Measurements from ENCODE around the gene SCGB2B2. TPM values are rescaled to one million over a fixed set of nuclear protein-coding genes. Genes with fewer than 3 reads are reported as not detected.

Gene SCGB2B2
- polyA plus RNA-seq, 1 donor (not counting 4 experiments of a cell fraction or from before 2014, with no cell fraction given), result 0.10 TPM

GRCh38 chr19:34688592-34688991 lies 11.6 kb upstream of the SCGB2B2 start:
- no peak overlapping the region for H3K9ac ChIP-seq (ENCODE audit: control insufficient read depth, extremely low read depth, insufficient read depth, low read length)
- H3K79me2 ChIP-seq (ENCODE audit: control insufficient read depth, insufficient read depth, low read length), result no peaks in the 10 kb centered on the region
- H3K4me3 ChIP-seq (ENCODE audit: control insufficient read depth in 2 of 3, extremely low read depth in 1 of 3, insufficient read depth in 2 of 3, low read depth in 1 of 3, low read length in 3 of 3), result no peak overlapping the region
- no peaks in the 10 kb centered on the region for H3K9me1 ChIP-seq (ENCODE audit: control insufficient read depth, extremely low read depth, insufficient read depth, low read length)
- no peaks in the 10 kb centered on the region for H4K20me1 ChIP-seq (ENCODE audit: control insufficient read depth, extremely low read depth, insufficient read depth, low read length)
- no peak overlapping the region for H3K4me2 ChIP-seq (ENCODE audit: control insufficient read depth, extremely low read depth, insufficient read depth, low read depth, low read length)
- H3K27me3 ChIP-seq (ENCODE audit: control insufficient read depth, extremely low read depth, insufficient read depth, low read length), result no peaks in the 10 kb centered on the region
- dilution Hi-C loops (cut with MboI; ENCODE audit: extremely low pct_ligation_motif_present, low sequenced_read_pairs), result no loop called here
- TF ChIP-seq CTCF (optimal IDR thresholded peaks at IDR 0.05 in 1 of 3, IDR thresholded peaks at IDR 0.05 in 1 of 3, conservative IDR thresholded peaks at IDR 0.05 in 1 of 3; ENCODE audit: extremely low read depth in 1 of 3, insufficient read depth in 2 of 3, low read length in 3 of 3) (no peak), EZH2 (IDR thresholded peaks at IDR 0.05; ENCODE audit: low read length) (no peak)
- H3K4me1 ChIP-seq (ENCODE audit: control insufficient read depth, extremely low read depth, insufficient read depth, low read length), result no peaks in the 10 kb centered on the region
- DNase-seq (ENCODE audit: low read depth, low spot score) (no peak), FAIRE-seq (no peak)
- H3K27ac ChIP-seq (ENCODE audit: control insufficient read depth, insufficient read depth, low read length), result no peak overlapping the region
- H3K36me3 ChIP-seq (ENCODE audit: control insufficient read depth in 2 of 2, extremely low read depth in 1 of 2, insufficient read depth in 2 of 2, low read length in 2 of 2), result peaks cover 0 to 1% of the 10 kb centered on the region in 2 experiments
- H3K9me3 ChIP-seq (ENCODE audit: control insufficient read depth, low read depth, low read length), result peaks cover 3% of the 10 kb centered on the region
- H2AFZ ChIP-seq (ENCODE audit: control insufficient read depth, low read length), result no peak overlapping the region

- Histone ChIP-seq H3K4me2 (ENCODE audit: control insufficient read depth, extremely low read depth, insufficient read depth, low read depth, low read length) (no peak overlapping the region), H3K4me1 (ENCODE audit: control insufficient read depth, extremely low read depth, insufficient read depth, low read length) (no peaks in the 10 kb centered on the region), H3K79me2 (ENCODE audit: control insufficient read depth, insufficient read depth, low read length) (no peaks in the 10 kb centered on the region), H3K27me3 (ENCODE audit: control insufficient read depth, extremely low read depth, insufficient read depth, low read length) (no peaks in the 10 kb centered on the region), H3K27ac (ENCODE audit: control insufficient read depth, insufficient read depth, low read length) (no peak overlapping the region), H3K9me1 (ENCODE audit: control insufficient read depth, extremely low read depth, insufficient read depth, low read length) (no peaks in the 10 kb centered on the region), H3K36me3 (ENCODE audit: control insufficient read depth in 2 of 2, extremely low read depth in 1 of 2, insufficient read depth in 2 of 2, low read length in 2 of 2) (peaks cover 4% of the 10 kb centered on the region in 2 experiments), H2AFZ (ENCODE audit: control insufficient read depth, low read length) (no peak overlapping the region), H4K20me1 (ENCODE audit: control insufficient read depth, extremely low read depth, insufficient read depth, low read length) (no peaks in the 10 kb centered on the region), H3K9me3 (ENCODE audit: control insufficient read depth, low read depth, low read length) (peaks cover 3% of the 10 kb centered on the region), H3K9ac (ENCODE audit: control insufficient read depth, extremely low read depth, insufficient read depth, low read length) (no peak overlapping the region), H3K4me3 (ENCODE audit: control insufficient read depth in 2 of 3, extremely low read depth in 1 of 3, insufficient read depth in 2 of 3, low read depth in 1 of 3, low read length in 3 of 3) (no peak overlapping the region)
- DNase-seq (ENCODE audit: low read depth, low spot score), result no peak
- TF ChIP-seq EZH2 (IDR thresholded peaks at IDR 0.05; ENCODE audit: low read length) (no peak), CTCF (optimal IDR thresholded peaks at IDR 0.05 in 1 of 3, IDR thresholded peaks at IDR 0.05 in 1 of 3, conservative IDR thresholded peaks at IDR 0.05 in 1 of 3; ENCODE audit: extremely low read depth in 1 of 3, insufficient read depth in 2 of 3, low read length in 3 of 3) (no peak)
- no peak for FAIRE-seq
- dilution Hi-C loops (cut with MboI; ENCODE audit: extremely low pct_ligation_motif_present, low sequenced_read_pairs), result no loop called here
Measured at GRCh38 chr19:34687348-34687747, 10.4 kb upstream of the SCGB2B2 start.

All from keratinocyte (primary cell).